PFSK-1 (cell line): ENCODE measurements around the gene VRK1. TPM values are rescaled to one million over a fixed set of nuclear protein-coding genes. Genes with fewer than 3 reads are reported as not detected.

Source experiments
- FOXP2 ChIP-seq: optimal IDR thresholded peaks from 2 replicates; pipeline ENCODE3; 2011; ENCODE audit warnings: borderline replicate concordance, control low read depth, inconsistent platforms; ENCODE audit not compliant: insufficient read depth; ENCODE audit errors: extremely low read length, extremely low read depth
- POLR2AphosphoS5 ChIP-seq: IDR thresholded peaks from 2 replicates; pipeline ENCODE4 v1.6.1; 2012; ENCODE audit warnings: low read depth, mild to moderate bottlenecking, control low read depth, low read length, moderate library complexity
- SIN3A ChIP-seq: IDR thresholded peaks from 2 replicates; pipeline ENCODE4 v1.6.1; 2012; ENCODE audit warnings: mild to moderate bottlenecking, low read length, moderate library complexity, borderline replicate concordance; ENCODE audit not compliant: insufficient read depth
- TAF1 ChIP-seq: IDR thresholded peaks from 2 replicates; pipeline ENCODE4 v1.6.1; 2012; ENCODE audit warnings: low read length, control low read depth, borderline replicate concordance; ENCODE audit not compliant: insufficient read depth
- polyA plus RNA-seq: library from polyadenylated mRNA; unstranded; fragments of >200 nt; gene quantifications from one replicate; pipeline ENCODE4 v1.2.1, GENCODE V29; 2012; ENCODE audit warnings: low read depth, missing spikeins; ENCODE audit not compliant: insufficient read length
- TF ChIP-seq, protein P1 (sequence below), 2 experiments: IDR thresholded peaks; 2 replicates each; pipeline versions ENCODE4 v1.6.1 to v1.8.0; 2011 to 2012; ENCODE audit warnings: low read depth in 2 of 2, low read length in 2 of 2, control low read depth in 1 of 2, inconsistent platforms in 1 of 2, mild to moderate bottlenecking in 1 of 2, moderate library complexity in 1 of 2; ENCODE audit not compliant: insufficient read depth in 1 of 2

VRK1 gene
- polyA plus RNA-seq: 16.7 TPM

GRCh38 chr14:96796851-96797581 is at the start of gene VRK1:
Gene VRK1 (plus strand): TSS chr14:96797382. CDS start chr14:96833472, 36,090 bp downstream.
- TF ChIP-seq TAF1: 0 out of 2 replicates have a peak, but pooled peaks have one; percentile 35
- TF ChIP-seq, protein P1, sequence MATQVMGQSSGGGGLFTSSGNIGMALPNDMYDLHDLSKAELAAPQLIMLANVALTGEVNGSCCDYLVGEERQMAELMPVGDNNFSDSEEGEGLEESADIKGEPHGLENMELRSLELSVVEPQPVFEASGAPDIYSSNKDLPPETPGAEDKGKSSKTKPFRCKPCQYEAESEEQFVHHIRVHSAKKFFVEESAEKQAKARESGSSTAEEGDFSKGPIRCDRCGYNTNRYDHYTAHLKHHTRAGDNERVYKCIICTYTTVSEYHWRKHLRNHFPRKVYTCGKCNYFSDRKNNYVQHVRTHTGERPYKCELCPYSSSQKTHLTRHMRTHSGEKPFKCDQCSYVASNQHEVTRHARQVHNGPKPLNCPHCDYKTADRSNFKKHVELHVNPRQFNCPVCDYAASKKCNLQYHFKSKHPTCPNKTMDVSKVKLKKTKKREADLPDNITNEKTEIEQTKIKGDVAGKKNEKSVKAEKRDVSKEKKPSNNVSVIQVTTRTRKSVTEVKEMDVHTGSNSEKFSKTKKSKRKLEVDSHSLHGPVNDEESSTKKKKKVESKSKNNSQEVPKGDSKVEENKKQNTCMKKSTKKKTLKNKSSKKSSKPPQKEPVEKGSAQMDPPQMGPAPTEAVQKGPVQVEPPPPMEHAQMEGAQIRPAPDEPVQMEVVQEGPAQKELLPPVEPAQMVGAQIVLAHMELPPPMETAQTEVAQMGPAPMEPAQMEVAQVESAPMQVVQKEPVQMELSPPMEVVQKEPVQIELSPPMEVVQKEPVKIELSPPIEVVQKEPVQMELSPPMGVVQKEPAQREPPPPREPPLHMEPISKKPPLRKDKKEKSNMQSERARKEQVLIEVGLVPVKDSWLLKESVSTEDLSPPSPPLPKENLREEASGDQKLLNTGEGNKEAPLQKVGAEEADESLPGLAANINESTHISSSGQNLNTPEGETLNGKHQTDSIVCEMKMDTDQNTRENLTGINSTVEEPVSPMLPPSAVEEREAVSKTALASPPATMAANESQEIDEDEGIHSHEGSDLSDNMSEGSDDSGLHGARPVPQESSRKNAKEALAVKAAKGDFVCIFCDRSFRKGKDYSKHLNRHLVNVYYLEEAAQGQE (IDR thresholded peaks at IDR 0.05; ENCODE audit: insufficient read depth in 1 of 2, low read depth in 2 of 2, low read length in 2 of 2): no peak
- 0 out of 2 replicates have a peak, but pooled peaks have one; percentile 49 for TF ChIP-seq SIN3A
- TF ChIP-seq POLR2AphosphoS5: peak; percentile 62
- peak; percentile 12 for TF ChIP-seq FOXP2

DNA sequence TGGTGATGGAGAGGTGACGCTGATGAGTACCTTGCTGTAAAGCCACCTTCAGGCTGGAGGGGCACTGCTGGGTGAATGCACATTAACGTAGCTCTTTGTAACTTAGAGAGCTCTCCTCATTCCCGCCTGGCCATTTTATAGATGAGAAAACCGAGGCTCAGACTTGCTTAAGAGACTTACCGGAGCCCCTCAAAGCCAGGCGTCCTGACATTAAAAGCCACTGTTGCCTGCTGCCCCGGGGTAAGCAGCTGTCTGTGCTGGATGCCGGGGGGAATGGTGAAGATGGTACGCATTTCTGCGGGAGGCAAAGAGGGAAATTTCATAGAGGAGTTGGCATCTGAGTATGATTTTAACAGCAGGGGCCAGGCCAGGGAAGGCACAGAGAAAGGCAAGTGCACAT is 49.6 kb upstream of the VRK1 start:
- TF ChIP-seq FOXP2 (no peak), POLR2AphosphoS5 (no peak), SIN3A (no peak)
- TF ChIP-seq, protein P1 (IDR thresholded peaks at IDR 0.05; ENCODE audit: insufficient read depth in 1 of 2, low read depth in 2 of 2, low read length in 2 of 2): no peak

DNA sequence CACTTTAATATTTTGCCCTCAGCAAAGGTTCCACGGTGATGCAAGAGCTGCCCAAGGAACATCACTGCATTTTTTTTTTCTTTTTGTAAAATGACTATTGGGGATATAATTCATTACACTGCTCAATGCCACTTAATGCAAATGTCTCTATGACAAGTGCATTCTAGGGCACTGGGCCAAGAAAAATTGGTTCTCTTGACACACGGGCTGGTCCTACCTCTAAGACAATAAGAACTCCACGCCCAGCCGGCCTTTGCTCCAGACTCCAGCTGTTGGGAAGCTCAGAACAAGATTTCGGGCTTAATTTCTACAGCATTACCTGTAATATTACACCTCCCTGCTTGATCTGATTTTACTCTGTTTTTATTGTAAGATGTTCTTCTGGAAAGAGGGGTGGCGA is 48.8 kb upstream of the VRK1 start:
- TF ChIP-seq POLR2AphosphoS5 (no peak), TAF1 (no peak), FOXP2 (no peak), SIN3A (no peak)
- TF ChIP-seq, protein P1 (IDR thresholded peaks at IDR 0.05; ENCODE audit: insufficient read depth in 1 of 2, low read depth in 2 of 2, low read length in 2 of 2): no peak

DNA sequence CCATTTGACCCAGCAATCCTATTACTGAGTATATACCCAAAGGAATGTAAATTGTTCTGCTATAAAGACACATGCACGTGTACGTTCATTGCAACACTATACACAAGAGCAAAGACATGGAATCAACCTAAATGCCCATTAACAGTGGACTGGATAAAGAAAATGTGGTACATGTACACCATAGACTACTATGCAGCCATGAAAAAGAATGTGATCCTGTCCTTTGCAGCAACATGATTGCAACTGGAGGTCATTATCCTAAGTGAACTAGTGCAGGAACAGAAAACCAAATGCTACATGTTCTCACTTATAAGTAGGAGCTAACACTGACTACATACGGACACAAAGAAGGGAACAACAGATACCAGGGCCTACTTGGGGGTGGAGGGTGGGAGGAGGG is 45.7 kb upstream of the VRK1 start:
- TF ChIP-seq POLR2AphosphoS5 (no peak), SIN3A (no peak), TAF1 (no peak), FOXP2 (no peak)
- TF ChIP-seq, protein P1 (IDR thresholded peaks at IDR 0.05; ENCODE audit: insufficient read depth in 1 of 2, low read depth in 2 of 2, low read length in 2 of 2): no peak
